Left ventricle myocardium inferior (tissue), 1 donor: ENCODE data around the gene ZNF669. TPM values are rescaled to one million over a fixed set of nuclear protein-coding genes. Genes with fewer than 3 reads are reported as not detected.

Experiments
- DNase-seq: peaks from one replicate; pipeline ENCODE4 v3.0.0-alpha.2; 2020
- H3K27ac ChIP-seq: fragments of 200-600 bp; replicated peaks from 2 replicates; pipeline ENCODE4 v1.8.0; 2021
- H3K27me3 ChIP-seq: fragments of 200-600 bp; 2 replicates; pipeline ENCODE4 v1.8.0; 2021; ENCODE audit warnings: low read depth
- H3K36me3 ChIP-seq: fragments of 200-600 bp; 2 replicates; pipeline ENCODE4 v1.8.0; 2021
- H3K4me1 ChIP-seq: fragments of 200-600 bp; 2 replicates; pipeline ENCODE4 v1.8.0; 2021
- H3K4me3 ChIP-seq: fragments of 200-600 bp; 2 replicates; pipeline ENCODE4 v1.8.0; 2021; ENCODE audit warnings: mild to moderate bottlenecking, moderate library complexity
- H3K9me3 ChIP-seq: fragments of 200-600 bp; replicated peaks from 2 replicates; pipeline ENCODE4 v1.8.0; 2021
- CTCF ChIP-seq: fragments of 200-600 bp; IDR thresholded peaks from 2 replicates; pipeline ENCODE4 v1.8.0; 2021; ENCODE audit warnings: antibody characterized with exemption, mild to moderate bottlenecking, borderline replicate concordance
- intact Hi-C: fragments of 100-400 bp; cut with micrococcal nuclease; formaldehyde crosslinking; loops from one replicate; pipeline ENCODE4 v1.11.0; 2022
- total RNA-seq: library from RNA; stranded (reverse); fragmentation: NEBNext Ultra II Directional; extraction: Animal tissue kit (Norgen Biotek cat#: 25700); gene quantifications from one replicate; pipeline ENCODE4 v1.2.1, GENCODE V29; 2021
- donor health status: DM: no; HTN: yes; CAD: no; lungs with severe emphysema.

ZNF669 gene
- total RNA-seq, 1 donor from 2014 or later, result 3.2 TPM

- no peaks in the 10 kb centered on the region for H3K4me1 ChIP-seq
- peaks cover 2% of the 10 kb centered on the region for H3K9me3 ChIP-seq
- H3K27ac ChIP-seq, result no peak overlapping the region
- no peak overlapping the region for H3K4me3 ChIP-seq
- TF ChIP-seq CTCF, result no peak
- no peaks in the 10 kb centered on the region for H3K36me3 ChIP-seq
- no peaks in the 10 kb centered on the region for H3K27me3 ChIP-seq
- intact Hi-C loops, result no loop called here
- no peak for DNase-seq
These were observed 14.8 kb upstream of the ZNF669 start for GRCh38 chr1:247118946-247119446.

GRCh38 chr1:247115545-247115944, 11.4 kb upstream of the ZNF669 start:
- intact Hi-C loops, result no loop called here
- Histone ChIP-seq H3K27ac (no peak overlapping the region), H3K27me3 (no peaks in the 10 kb centered on the region), H3K4me1 (peaks cover 25% of the 10 kb centered on the region), H3K36me3 (no peaks in the 10 kb centered on the region), H3K4me3 (no peak overlapping the region), H3K9me3 (no peaks in the 10 kb centered on the region)
- no peak for DNase-seq
- no peak for TF ChIP-seq CTCF

- Histone ChIP-seq H3K9me3 (no peaks in the 10 kb centered on the region), H3K27me3 (no peaks in the 10 kb centered on the region), H3K36me3 (no peaks in the 10 kb centered on the region), H3K4me1 (peaks cover 26% of the 10 kb centered on the region), H3K27ac (no peak overlapping the region), H3K4me3 (no peak overlapping the region)
- intact Hi-C loops, result no loop called here
- TF ChIP-seq CTCF, result no peak
- DNase-seq, result no peak
These were observed 11.0 kb upstream of the ZNF669 start for GRCh38 chr1:247115141-247115510.

- no peaks in the 10 kb centered on the region for H3K9me3 ChIP-seq
- no peak for TF ChIP-seq CTCF
- H3K4me1 ChIP-seq, result peaks cover 26% of the 10 kb centered on the region
- H3K36me3 ChIP-seq, result no peaks in the 10 kb centered on the region
- intact Hi-C loops, result no loop called here
- H3K27ac ChIP-seq, result no peak overlapping the region
- no peaks in the 10 kb centered on the region for H3K27me3 ChIP-seq
- no peak for DNase-seq
- no peak overlapping the region for H3K4me3 ChIP-seq
These were observed 10.4 kb upstream of the ZNF669 start for GRCh38 chr1:247114351-247115140.

GRCh38 chr1:247113733-247114271, 9.6 kb upstream of the ZNF669 start:
- peaks cover 26% of the 10 kb centered on the region for H3K4me1 ChIP-seq
- no peak overlapping the region for H3K27ac ChIP-seq
- H3K27me3 ChIP-seq, result no peaks in the 10 kb centered on the region
- H3K4me3 ChIP-seq, result no peak overlapping the region
- H3K36me3 ChIP-seq, result no peaks in the 10 kb centered on the region
- no peaks in the 10 kb centered on the region for H3K9me3 ChIP-seq
- TF ChIP-seq CTCF, result no peak
- DNase-seq, result no peak
- intact Hi-C loops, result no loop called here
